HL-60 (cell line): ENCODE measurements around the gene PARN.

Experiments used
- GABPA ChIP-seq: IDR thresholded peaks from 2 replicates; pipeline ENCODE4 v1.6.1; 2012; ENCODE audit warnings: low read depth
- POLR2AphosphoS5 ChIP-seq: IDR thresholded peaks from 2 replicates; pipeline ENCODE4 v1.6.1; 2012; ENCODE audit warnings: low read depth
- TF ChIP-seq, protein P1 (sequence below): IDR thresholded peaks from one replicate; pipeline ENCODE4 v1.5.1; 2011; ENCODE audit warnings: low read length, control low read depth, inconsistent platforms; ENCODE audit not compliant: insufficient read depth
- TF ChIP-seq, protein P2 (sequence below): IDR thresholded peaks from 2 replicates; pipeline ENCODE4 v1.6.1; 2012; ENCODE audit warnings: low read depth; ENCODE audit not compliant: insufficient replicate concordance

DNA sequence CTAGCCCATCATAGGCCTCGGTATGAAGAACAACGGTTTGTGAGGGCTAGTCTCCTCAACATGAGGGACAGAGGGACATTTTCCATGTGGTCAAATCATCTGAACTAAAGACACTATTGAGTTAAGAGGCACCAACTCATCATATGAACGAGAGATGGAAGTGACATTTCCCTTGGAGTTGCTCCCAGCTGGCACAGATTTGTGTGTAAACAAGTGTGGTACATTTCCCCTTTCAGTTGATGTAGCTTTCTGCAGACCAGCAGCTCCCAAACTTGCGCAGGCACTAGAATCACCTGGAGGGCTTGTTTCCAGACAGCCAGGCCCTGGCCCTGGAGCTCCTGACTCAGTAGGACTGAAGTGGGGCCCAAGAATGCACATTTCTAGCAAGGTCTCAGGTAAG is 205.5 kb downstream of the PARN start:
- TF ChIP-seq, protein P1, sequence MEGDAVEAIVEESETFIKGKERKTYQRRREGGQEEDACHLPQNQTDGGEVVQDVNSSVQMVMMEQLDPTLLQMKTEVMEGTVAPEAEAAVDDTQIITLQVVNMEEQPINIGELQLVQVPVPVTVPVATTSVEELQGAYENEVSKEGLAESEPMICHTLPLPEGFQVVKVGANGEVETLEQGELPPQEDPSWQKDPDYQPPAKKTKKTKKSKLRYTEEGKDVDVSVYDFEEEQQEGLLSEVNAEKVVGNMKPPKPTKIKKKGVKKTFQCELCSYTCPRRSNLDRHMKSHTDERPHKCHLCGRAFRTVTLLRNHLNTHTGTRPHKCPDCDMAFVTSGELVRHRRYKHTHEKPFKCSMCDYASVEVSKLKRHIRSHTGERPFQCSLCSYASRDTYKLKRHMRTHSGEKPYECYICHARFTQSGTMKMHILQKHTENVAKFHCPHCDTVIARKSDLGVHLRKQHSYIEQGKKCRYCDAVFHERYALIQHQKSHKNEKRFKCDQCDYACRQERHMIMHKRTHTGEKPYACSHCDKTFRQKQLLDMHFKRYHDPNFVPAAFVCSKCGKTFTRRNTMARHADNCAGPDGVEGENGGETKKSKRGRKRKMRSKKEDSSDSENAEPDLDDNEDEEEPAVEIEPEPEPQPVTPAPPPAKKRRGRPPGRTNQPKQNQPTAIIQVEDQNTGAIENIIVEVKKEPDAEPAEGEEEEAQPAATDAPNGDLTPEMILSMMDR: no peak
- TF ChIP-seq, protein P2, sequence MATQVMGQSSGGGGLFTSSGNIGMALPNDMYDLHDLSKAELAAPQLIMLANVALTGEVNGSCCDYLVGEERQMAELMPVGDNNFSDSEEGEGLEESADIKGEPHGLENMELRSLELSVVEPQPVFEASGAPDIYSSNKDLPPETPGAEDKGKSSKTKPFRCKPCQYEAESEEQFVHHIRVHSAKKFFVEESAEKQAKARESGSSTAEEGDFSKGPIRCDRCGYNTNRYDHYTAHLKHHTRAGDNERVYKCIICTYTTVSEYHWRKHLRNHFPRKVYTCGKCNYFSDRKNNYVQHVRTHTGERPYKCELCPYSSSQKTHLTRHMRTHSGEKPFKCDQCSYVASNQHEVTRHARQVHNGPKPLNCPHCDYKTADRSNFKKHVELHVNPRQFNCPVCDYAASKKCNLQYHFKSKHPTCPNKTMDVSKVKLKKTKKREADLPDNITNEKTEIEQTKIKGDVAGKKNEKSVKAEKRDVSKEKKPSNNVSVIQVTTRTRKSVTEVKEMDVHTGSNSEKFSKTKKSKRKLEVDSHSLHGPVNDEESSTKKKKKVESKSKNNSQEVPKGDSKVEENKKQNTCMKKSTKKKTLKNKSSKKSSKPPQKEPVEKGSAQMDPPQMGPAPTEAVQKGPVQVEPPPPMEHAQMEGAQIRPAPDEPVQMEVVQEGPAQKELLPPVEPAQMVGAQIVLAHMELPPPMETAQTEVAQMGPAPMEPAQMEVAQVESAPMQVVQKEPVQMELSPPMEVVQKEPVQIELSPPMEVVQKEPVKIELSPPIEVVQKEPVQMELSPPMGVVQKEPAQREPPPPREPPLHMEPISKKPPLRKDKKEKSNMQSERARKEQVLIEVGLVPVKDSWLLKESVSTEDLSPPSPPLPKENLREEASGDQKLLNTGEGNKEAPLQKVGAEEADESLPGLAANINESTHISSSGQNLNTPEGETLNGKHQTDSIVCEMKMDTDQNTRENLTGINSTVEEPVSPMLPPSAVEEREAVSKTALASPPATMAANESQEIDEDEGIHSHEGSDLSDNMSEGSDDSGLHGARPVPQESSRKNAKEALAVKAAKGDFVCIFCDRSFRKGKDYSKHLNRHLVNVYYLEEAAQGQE: no peak
- TF ChIP-seq POLR2AphosphoS5 (no peak), GABPA (no peak)
